Right forelimb (tissue), 1 donor: ENCODE data around the gene DNAJC16.

Source experiments
- DNase-seq: peaks from one replicate; pipeline ENCODE4 v3.0.0-alpha.2; 2018

The DNAJC16 gene

GRCh38 chr1:15622712-15623373 is 96.2 kb downstream of the DNAJC16 start:
- DNase-seq, result no peak

DNA sequence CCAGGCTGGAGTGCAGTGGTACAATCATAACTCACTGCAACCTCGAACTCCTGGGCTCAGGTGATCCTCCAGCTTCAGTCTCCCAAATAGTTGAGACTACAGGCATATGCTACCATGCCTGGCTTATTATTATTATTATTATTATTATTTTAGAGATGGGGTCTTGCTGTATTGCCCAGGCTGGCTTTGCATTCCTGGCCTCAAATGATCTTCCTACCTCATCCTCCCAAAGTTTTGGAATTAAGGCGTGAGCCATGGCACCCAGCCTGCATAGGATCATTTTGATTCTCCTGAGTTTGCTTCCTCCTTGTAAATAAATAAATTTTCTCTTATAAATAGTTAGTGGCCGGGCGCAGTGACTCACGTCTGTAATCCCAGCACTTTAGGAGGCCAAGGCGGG is 96.8 kb downstream of the DNAJC16 start:
- DNase-seq, result no peak

DNA sequence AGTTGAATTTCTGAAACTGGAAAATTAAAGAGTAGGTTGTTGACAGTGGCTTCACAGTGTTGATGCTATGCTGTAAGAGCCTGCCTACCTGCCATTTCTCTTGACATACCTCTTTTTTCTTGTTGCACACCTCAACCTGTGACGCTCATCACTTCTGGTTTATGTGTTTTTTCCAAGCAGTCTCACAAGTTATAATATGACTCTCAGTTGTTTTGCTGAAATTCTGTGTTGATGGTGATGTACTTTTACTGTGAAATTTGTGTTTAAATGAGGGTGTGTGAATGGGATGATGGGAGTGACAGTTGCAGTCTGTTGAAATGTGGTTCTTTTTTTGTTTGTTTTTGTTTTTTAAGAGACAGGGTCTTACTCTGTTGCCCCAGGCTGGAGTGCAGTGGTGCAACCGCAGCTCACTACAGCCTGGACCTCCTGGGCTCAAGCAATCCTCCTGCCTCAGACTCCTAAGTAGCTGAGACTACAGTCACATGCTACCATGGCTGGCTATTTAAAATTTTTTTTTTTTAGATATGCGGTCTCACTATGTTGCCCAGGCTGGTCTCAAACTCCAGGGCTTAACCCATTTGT is 97.6 kb downstream of the DNAJC16 start:
- no peak for DNase-seq

- DNase-seq, result no peak
Observed at GRCh38 chr1:15625056-15625917, 98.6 kb downstream of the DNAJC16 start.
